Fibroblast of pulmonary artery (primary cell): ENCODE measurements around the gene SMYD1.

ENCODE experiments used
- DNase-seq: peaks from one replicate; pipeline ENCODE4 v3.0.0-alpha.2; 2010; ENCODE audit warnings: low read depth
- H3K4me3 ChIP-seq: replicated peaks from 2 replicates; pipeline ENCODE4 v1.5.1; 2011; ENCODE audit warnings: low read depth, mild to moderate bottlenecking, control low read depth, low read length, moderate library complexity
- CTCF ChIP-seq: IDR thresholded peaks from 2 replicates; pipeline ENCODE4 v1.5.1; 2011; ENCODE audit warnings: mild to moderate bottlenecking, control low read depth, low read length, inconsistent platforms; ENCODE audit errors: missing control alignments

The SMYD1 gene

GRCh38 chr2:88125344-88125923 is 57.8 kb downstream of the SMYD1 start:
- no peak for DNase-seq
- no peak overlapping the region for H3K4me3 ChIP-seq
- TF ChIP-seq CTCF = no peak

- H3K4me3 ChIP-seq = no peak overlapping the region
- no peak for TF ChIP-seq CTCF
- no peak for DNase-seq
These were observed 58.5 kb downstream of the SMYD1 start for GRCh38 chr2:88125924-88126771.

- no peak for DNase-seq
- no peak for TF ChIP-seq CTCF
- H3K4me3 ChIP-seq = no peak overlapping the region
These were observed 59.4 kb downstream of the SMYD1 start for GRCh38 chr2:88126772-88127637.

- no peak for DNase-seq
- TF ChIP-seq CTCF = no peak
- H3K4me3 ChIP-seq = no peak overlapping the region
These were observed 59.9 kb downstream of the SMYD1 start for GRCh38 chr2:88127638-88127887.

GRCh38 chr2:88127888-88128653 is 60.4 kb downstream of the SMYD1 start, which contains the start of gene FABP1:
Gene FABP1, minus strand, starts transcription at chr2:88128062. Its CDS starts 45 bp downstream, at chr2:88128017.
- no peak for TF ChIP-seq CTCF
- DNase-seq = no peak
- no peak within 1 kb of the TSS for H3K4me3 ChIP-seq

- no peak for TF ChIP-seq CTCF
- DNase-seq = no peak
- no peak overlapping the region for H3K4me3 ChIP-seq
These were observed 61.2 kb downstream of the SMYD1 start for GRCh38 chr2:88128654-88129312.
